Stimulated activated CD4-positive, alpha-beta T cell treated with anti-CD3 and anti-CD28 coated beads, Interleukin-15, amount 100 ng/mL, for 1 hour (primary cell): Measurements from ENCODE around the gene IFNB1.

ENCODE experiments used
- DNase-seq, 2 donors: peaks; one replicate each; pipeline ENCODE4 v3.0.0-alpha.2; 2020; ENCODE audit warnings: low read depth in 1 of 2, low spot score in 1 of 2

Gene IFNB1

GRCh38 chr9:21070906-21071305 lies 6.8 kb downstream of the IFNB1 start:
- DNase-seq = no peak

DNA sequence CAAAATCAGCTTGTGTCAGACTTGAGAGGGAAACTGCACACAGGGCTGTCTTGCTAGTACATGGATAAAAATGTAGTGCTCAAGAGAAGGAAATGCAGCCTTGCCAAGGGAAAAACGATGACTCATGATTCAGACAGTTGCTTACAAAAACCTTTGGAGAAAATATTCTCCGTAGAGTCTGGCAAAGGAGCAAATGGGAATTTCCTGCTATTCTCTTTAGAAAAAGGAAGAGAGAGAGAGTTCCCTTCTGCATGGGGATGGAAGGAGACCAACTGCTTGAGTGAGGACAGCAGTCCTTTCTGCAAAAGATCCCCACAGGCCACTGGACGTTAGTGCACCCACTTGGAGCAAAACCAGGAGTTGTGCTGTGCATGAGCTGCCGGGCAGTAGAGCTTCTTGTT lies 7.6 kb downstream of the IFNB1 start:
- DNase-seq = no peak

- no peak for DNase-seq
Observed at GRCh38 chr9:21060919-21061561, 16.7 kb downstream of the IFNB1 start.

GRCh38 chr9:21056931-21057330 lies 20.8 kb downstream of the IFNB1 start:
- no peak for DNase-seq

- DNase-seq = no peak
Observed at GRCh38 chr9:21053851-21054250, 23.9 kb downstream of the IFNB1 start.

GRCh38 chr9:21047281-21047691 lies 30.5 kb downstream of the IFNB1 start:
- no peak for DNase-seq

DNA sequence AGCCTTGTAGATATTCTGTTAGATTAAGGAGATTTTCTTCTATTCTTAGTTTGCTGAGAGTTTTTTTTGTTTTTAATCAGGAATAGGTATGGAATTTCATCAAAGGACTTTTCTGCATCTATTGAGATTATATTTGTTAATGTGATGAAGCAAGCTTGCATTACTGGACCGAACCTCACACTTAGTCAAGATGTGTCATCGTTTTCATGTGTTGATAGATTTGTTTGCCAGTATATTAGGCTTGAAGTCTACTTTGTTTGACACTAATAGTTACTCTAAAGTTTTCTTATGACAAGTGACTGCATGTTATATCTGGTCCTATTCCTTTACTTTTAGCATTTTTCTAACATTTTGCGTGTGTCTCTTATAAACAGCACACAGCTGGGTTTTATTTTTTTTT lies 33.9 kb downstream of the IFNB1 start:
- DNase-seq = no peak

GRCh38 chr9:21042466-21042865 lies 35.3 kb downstream of the IFNB1 start:
- no peak for DNase-seq

GRCh38 chr9:21039302-21039701 lies 38.4 kb downstream of the IFNB1 start:
- no peak for DNase-seq

- no peak for DNase-seq
Observed at GRCh38 chr9:21037278-21037677, 40.5 kb downstream of the IFNB1 start.

DNA sequence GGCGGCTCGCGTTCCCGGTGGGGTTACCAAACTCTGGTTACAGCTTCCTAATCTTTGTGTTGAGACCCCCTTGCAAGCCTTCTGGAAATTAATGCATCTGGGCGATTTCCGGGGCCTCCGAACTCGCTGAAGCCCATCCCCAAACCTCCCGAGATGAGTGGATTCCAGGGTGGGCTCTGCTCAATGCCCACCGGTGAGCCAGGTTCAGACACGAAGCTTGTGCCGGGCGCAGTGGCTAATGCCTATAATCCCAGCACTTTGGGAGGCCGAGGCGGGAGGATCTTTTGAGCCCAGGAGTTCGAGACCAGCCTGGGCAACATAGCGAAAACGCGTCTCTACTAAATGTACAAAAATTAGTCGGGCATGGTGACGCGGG lies 45.9 kb downstream of the IFNB1 start:
- DNase-seq = no peak

DNA sequence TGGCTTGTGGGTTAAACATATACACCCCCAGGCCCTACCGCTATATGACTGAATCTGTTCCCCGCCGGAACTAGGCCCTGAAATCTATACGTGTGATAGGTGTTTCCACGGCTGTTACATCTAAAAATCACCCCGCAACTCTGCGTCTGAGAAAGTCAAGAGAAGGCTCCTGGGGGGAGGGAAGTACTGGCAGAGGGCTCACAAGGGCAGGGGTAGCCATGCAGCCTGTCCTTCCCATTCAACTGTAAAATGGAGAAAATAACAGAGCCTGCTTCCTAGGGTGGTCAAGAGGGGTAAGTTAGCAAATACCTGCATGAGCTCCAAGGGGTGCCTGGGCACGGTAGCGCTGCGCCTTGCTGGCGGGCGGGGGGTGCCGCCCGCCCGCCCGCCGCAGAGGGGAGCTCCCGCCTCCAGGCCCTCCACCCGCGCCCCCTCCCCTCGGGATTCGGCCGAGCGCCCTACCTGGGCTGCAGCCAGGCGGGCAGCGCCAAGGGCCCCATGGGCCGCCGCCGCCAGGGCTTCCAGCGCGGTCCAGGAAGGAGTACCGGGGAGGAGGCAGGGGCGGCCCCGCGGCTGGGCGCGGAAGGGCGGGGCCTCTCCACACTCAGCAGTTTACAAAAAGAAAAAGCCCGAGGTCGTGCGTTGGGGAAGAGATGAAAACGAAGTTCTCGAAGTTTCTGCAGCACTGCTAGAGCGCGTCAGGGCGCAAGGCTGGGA lies 46.5 kb downstream of the IFNB1 start, which contains the start of gene HACD4:
HACD4 (minus strand) TSS at position 550 of the 717 bp plus-strand sequence; CDS start at position 500, 50 bp downstream.
- DNase-seq = peak; percentile 37 to 50

GRCh38 chr9:21030389-21031035 lies 47.2 kb downstream of the IFNB1 start:
- DNase-seq = no peak

DNA sequence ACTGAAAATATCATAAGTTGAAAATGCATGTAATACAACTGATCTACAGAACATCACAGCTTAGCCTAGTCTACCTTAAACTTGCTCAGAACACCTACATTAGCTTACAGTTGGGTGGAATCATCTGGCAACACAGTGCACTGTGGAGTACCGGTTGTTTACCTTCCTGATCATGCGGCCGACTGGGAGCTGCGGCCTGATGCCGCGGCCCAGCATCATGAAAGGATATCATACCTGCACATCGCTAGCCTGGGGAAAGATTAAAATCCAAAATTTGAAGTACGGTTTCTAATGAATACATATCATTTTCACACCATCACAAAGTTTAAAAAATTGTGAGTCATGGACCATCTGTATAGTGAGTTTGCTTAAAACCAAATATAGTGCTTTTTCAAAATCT lies 48.1 kb downstream of the IFNB1 start:
- no peak for DNase-seq

GRCh38 chr9:21028466-21028865 lies 49.3 kb downstream of the IFNB1 start:
- no peak for DNase-seq

DNA sequence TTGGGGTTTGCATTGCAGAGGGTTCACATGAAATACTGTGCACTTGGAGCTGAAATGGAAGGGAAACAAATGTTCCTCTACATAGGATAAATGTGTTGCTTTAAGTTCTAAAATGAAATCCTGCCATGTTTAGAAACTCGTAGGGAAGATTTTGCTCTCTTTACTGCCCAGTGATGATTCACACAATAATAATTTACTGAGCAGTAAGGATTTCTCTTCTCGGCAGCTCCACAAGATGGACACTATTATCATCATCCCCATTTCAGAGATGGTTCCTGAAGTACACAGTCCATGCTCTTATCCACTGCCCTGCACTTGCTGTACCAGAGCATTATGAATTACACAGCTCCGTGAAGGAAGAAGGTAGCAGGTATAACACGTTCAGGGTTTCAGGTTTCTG lies 50.4 kb downstream of the IFNB1 start:
- no peak for DNase-seq
